RWPE1 (cell line): Measurements from ENCODE around the gene MRPL4.

ENCODE experiments used
- CTCF ChIA-PET: fragments of 350-600 bp; sonication (Branson Sonifier 250); formaldehyde crosslinking; extraction: SDS; loops from one replicate; lab custom pipeline; 2021; lab: Yijun Ruan, JAX
- POLR2A ChIA-PET: fragments of 400-600 bp; formaldehyde crosslinking; extraction: SDS; loops from one replicate; lab custom pipeline; 2020; ENCODE audit warnings: antibody characterized with exemption; ENCODE audit not compliant: low non-redundant PET; lab: Yijun Ruan, JAX
- DNase-seq: peaks from one replicate; pipeline ENCODE4 v3.0.0; 2012; ENCODE audit warnings: low spot score
- H3K27ac ChIP-seq: fragments of 450-650 bp; 2 replicates; pipeline ENCODE4 v1.5.1; 2017
- CTCF ChIP-seq: fragments of 450-650 bp; conservative IDR thresholded peaks from 2 replicates; pipeline ENCODE4 v1.5.1; 2017; ENCODE audit warnings: low read depth, mild to moderate bottlenecking

MRPL4 gene

GRCh38 chr19:10251792-10252694 is at the start of gene MRPL4:
MRPL4 (plus strand) TSS chr19:10252214; CDS start chr19:10252254, 40 bp downstream.
- peak; percentile 98 for DNase-seq
- POLR2A ChIA-PET = interaction anchor here (0.6 kb wide), 1 partner anchor 1326 kb away, joined by 5 read pairs; no protein-coding TSS in a partner anchor
- no peak for TF ChIP-seq CTCF
- CTCF ChIA-PET = interaction anchor here (0.6 kb wide), 1 partner anchor 38 kb away, joined by 4 read pairs; no protein-coding TSS in a partner anchor
- H3K27ac ChIP-seq = peak within 1 kb of the TSS; percentile 79

GRCh38 chr19:10203686-10204085 is 48.3 kb upstream of the MRPL4 start:
- CTCF ChIA-PET = interaction anchor here (0.6 kb wide), 1 partner anchor 200 kb away, joined by 3 read pairs; no protein-coding TSS in a partner anchor
- H3K27ac ChIP-seq = no peak overlapping the region
- no peak for TF ChIP-seq CTCF
- no peak for DNase-seq
- POLR2A ChIA-PET = no interaction called here

- no peak overlapping the region for H3K27ac ChIP-seq
- no peak for TF ChIP-seq CTCF
- DNase-seq = no peak
- ChIA-PET CTCF (interaction anchor here (2.0 kb wide), 1 partner anchor 14 kb away, joined by 5 read pairs; no protein-coding TSS in a partner anchor), POLR2A (no interaction called here)
Observed at GRCh38 chr19:10205636-10206035, 46.4 kb upstream of the MRPL4 start.

GRCh38 chr19:10206226-10206885 is 45.7 kb upstream of the MRPL4 start:
- ChIA-PET POLR2A (no interaction called here), CTCF (interaction anchor here (0.6 to 2.0 kb wide), 2 partner anchors 14 to 78 kb away, joined by 3 to 5 read pairs; no protein-coding TSS in a partner anchor)
- no peak for TF ChIP-seq CTCF
- H3K27ac ChIP-seq = no peak overlapping the region
- no peak for DNase-seq

- no peak for DNase-seq
- no peak for TF ChIP-seq CTCF
- ChIA-PET CTCF (interaction anchor here (0.6 to 2.0 kb wide), 4 partner anchors 13 to 275 kb away, joined by 3 to 5 read pairs (median 4); no protein-coding TSS in a partner anchor), POLR2A (no interaction called here)
- H3K27ac ChIP-seq = no peak overlapping the region
Observed at GRCh38 chr19:10207026-10207425, 45.0 kb upstream of the MRPL4 start.

- POLR2A ChIA-PET = no interaction called here
- DNase-seq = no peak
- CTCF ChIA-PET = no interaction called here
- no peak overlapping the region for H3K27ac ChIP-seq
- TF ChIP-seq CTCF = no peak
Observed at GRCh38 chr19:10209315-10209714, 42.7 kb upstream of the MRPL4 start.
